RPMI8226 (cell line): ENCODE data around the gene ACTR5.
A peak's percentile ranks its signal among the peaks of the same experiment; 100 is the strongest.
"Not testable (repeated sequence)": the region's sequence is repeated elsewhere in the genome, so short reads cannot be mapped to it uniquely, and the experiment has no call there.

Experiments
- DNase-seq: peaks from one replicate; pipeline ENCODE4 v3.0.0-alpha.2; 2015

ACTR5 gene

GRCh38 chr20:38769376-38770295 lies 21.4 kb downstream of the ACTR5 start:
- DNase-seq = no peak

- DNase-seq = no peak
These were observed 22.3 kb downstream of the ACTR5 start for GRCh38 chr20:38770546-38770945.

- no peak for DNase-seq
These were observed 22.7 kb downstream of the ACTR5 start for GRCh38 chr20:38770970-38771369.

GRCh38 chr20:38771621-38772020 lies 23.4 kb downstream of the ACTR5 start:
- DNase-seq = no peak

GRCh38 chr20:38774167-38774566 lies 25.9 kb downstream of the ACTR5 start:
- no peak for DNase-seq

GRCh38 chr20:38776363-38776762 lies 28.1 kb downstream of the ACTR5 start:
- no peak for DNase-seq

GRCh38 chr20:38779247-38780097 lies 31.2 kb downstream of the ACTR5 start:
- DNase-seq = no peak

- DNase-seq = no peak
These were observed 34.0 kb downstream of the ACTR5 start for GRCh38 chr20:38782275-38782674.

- no peak for DNase-seq
These were observed 39.6 kb downstream of the ACTR5 start for GRCh38 chr20:38787870-38788269.

GRCh38 chr20:38789503-38790199 lies 41.4 kb downstream of the ACTR5 start:
- no peak for DNase-seq

- peak; percentile 31 for DNase-seq
These were observed 42.2 kb downstream of the ACTR5 start for GRCh38 chr20:38790200-38791053.

GRCh38 chr20:38791291-38791690 lies 43.0 kb downstream of the ACTR5 start:
- DNase-seq = no peak

- DNase-seq = no peak
These were observed 43.7 kb downstream of the ACTR5 start for GRCh38 chr20:38791940-38792339.

GRCh38 chr20:38794057-38794456 lies 45.8 kb downstream of the ACTR5 start:
- not testable (repeated sequence) for DNase-seq

- no peak for DNase-seq
These were observed 50.0 kb downstream of the ACTR5 start for GRCh38 chr20:38798266-38798665.

GRCh38 chr20:38799203-38799602 lies 50.9 kb downstream of the ACTR5 start:
- no peak for DNase-seq

GRCh38 chr20:38800882-38801281 lies 52.6 kb downstream of the ACTR5 start:
- DNase-seq = no peak

- no peak for DNase-seq
These were observed 56.0 kb downstream of the ACTR5 start for GRCh38 chr20:38804221-38804620.

- DNase-seq = no peak
These were observed 56.6 kb downstream of the ACTR5 start for GRCh38 chr20:38804682-38805501.

- DNase-seq = peak; percentile 15
These were observed 57.3 kb downstream of the ACTR5 start, which contains the start of gene PPP1R16B for GRCh38 chr20:38805502-38805957. Gene PPP1R16B (plus strand): TSS chr20:38805697. CDS start chr20:38835926, 30,229 bp downstream.
